Activated CD8-positive, alpha-beta memory T cell treated with anti-CD3 and anti-CD28 coated beads, Interleukin-2, amount 50 U/mL, for 1 hour (primary cell): ENCODE data around the gene NSMF.
"Not testable (repeated sequence)": the region's sequence is repeated elsewhere in the genome, so short reads cannot be mapped to it uniquely, and the experiment has no call there.

Experiments used
- DNase-seq: peaks from one replicate; pipeline ENCODE4 v3.0.0-alpha.2; 2020; ENCODE audit errors: extremely low read depth

NSMF gene

GRCh38 chr9:137475666-137476065 lies 16.5 kb upstream of the NSMF start:
- DNase-seq: no peak

DNA sequence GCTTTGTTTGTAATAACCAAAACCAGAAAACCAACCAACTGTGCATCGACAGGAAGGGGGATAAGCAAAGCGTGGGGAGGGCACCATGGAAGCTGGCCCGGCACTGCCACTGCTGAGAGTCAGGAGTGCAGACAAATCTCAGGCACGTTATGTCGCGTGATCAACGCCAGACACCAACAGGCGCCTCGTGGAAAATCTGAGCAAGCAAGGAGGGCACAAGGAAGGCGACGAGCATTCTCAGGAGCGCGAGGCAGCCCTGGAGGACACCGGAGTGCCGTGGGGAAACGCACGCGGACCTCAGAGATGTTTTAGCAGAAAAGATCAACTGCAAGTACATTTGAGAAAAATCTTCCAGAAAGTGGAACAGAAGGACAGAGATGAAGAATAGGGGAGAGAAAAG lies 15.1 kb upstream of the NSMF start:
- DNase-seq: no peak

DNA sequence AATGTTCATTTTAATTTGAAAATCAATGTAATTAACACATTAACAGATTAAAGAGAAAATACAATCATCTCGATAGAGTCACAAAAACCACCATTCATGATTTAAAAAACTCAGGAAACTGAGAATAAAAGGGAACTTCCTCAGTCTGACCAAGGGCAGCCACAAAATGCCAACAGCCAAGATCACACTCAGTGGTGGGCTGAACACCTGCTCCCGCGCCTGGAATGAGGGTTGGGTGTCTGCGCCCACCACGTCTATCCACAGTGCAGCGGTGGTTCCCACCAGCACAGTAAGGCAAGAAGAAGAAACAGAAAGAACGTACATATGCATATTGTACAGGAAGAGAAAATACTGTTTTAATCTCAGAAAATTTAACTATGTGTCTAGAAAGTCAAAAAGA lies 11.7 kb upstream of the NSMF start:
- no peak for DNase-seq

GRCh38 chr9:137467896-137468295 lies 8.8 kb upstream of the NSMF start:
- no peak for DNase-seq

- DNase-seq: no peak
Measured at GRCh38 chr9:137467161-137467581, 8.0 kb upstream of the NSMF start.

DNA sequence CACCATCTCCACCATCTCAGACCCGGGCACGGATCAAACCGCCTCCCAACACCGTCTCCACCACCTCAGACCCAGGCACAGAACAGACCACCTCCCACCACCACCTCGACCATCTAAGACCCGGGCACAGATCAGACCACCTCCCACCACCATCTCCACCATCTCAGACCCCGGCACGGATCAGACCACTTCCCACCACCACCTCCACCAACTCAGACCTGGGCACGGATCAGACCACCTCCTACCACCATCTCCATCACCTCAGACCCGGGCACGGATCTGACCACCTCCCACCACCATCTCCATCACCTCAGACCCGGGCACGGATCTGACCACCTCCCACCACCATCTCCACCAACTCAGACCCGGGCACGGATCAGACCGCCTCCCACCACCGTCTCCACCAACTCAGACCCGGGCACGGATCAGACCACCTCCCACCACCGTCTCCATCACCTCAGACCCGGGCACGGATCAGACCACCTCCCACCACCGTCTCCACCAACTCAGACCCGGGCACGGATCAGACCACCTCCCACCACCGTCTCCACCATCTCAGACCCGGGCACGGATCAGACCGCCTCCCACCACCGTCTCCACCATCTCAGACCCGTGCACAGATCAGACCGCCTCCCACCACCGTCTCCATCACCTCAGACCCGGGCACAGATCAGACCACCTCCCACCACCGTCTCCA lies 7.4 kb upstream of the NSMF start:
- not testable (repeated sequence) for DNase-seq

DNA sequence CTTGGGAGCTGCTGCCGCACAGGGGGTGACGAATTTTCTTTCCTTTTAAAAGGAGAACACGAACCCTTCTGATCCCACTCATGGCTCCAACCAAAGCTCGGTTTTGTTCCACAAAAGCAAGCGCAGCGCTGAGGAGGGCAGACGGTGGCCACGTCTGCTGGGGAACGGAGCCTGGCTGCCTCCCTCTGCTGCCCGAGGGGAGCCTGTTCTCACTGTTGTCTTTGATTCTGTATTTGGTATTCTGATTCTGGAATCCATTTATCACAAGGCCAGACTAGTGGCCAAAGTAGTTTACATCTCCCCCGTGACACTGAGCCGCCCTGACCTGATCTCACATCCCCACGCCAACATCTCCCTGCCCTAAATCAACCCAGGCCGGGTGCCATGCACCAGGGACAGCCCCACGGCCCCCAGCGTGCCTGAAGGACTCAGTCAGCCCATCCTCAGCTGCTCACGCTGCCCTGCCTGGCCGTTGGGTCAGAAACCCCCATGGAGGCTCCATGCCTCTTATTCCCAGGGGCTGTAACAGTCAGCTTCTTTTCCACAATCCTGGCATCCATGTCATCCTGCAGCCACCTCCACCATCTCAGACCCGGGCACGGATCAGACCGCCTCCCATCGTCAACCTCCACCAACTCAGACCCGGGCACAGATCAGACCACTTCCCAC lies 6.7 kb upstream of the NSMF start:
- DNase-seq: no peak

- DNase-seq: no peak
Measured at GRCh38 chr9:137465000-137465719, 6.0 kb upstream of the NSMF start.

GRCh38 chr9:137464291-137464999 lies 5.3 kb upstream of the NSMF start:
- no peak for DNase-seq

DNA sequence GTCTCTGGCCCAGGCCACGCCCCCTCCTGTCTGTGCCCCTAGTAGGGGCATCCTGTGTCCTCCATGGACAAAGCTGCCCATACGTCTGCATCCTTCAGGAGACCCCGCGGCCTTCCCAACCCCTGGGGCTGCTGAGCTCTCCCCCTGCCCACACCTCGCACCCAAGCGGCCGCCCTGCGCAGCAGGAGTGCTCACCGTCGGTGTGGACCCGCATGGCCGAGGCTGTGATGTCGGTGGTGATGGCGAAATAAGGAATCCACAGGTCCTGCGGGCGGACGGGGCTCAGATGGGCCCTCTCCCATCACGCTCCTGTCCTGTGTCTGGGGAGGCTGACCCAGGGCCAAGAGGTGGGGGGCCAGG lies 4.8 kb upstream of the NSMF start:
- no peak for DNase-seq

DNA sequence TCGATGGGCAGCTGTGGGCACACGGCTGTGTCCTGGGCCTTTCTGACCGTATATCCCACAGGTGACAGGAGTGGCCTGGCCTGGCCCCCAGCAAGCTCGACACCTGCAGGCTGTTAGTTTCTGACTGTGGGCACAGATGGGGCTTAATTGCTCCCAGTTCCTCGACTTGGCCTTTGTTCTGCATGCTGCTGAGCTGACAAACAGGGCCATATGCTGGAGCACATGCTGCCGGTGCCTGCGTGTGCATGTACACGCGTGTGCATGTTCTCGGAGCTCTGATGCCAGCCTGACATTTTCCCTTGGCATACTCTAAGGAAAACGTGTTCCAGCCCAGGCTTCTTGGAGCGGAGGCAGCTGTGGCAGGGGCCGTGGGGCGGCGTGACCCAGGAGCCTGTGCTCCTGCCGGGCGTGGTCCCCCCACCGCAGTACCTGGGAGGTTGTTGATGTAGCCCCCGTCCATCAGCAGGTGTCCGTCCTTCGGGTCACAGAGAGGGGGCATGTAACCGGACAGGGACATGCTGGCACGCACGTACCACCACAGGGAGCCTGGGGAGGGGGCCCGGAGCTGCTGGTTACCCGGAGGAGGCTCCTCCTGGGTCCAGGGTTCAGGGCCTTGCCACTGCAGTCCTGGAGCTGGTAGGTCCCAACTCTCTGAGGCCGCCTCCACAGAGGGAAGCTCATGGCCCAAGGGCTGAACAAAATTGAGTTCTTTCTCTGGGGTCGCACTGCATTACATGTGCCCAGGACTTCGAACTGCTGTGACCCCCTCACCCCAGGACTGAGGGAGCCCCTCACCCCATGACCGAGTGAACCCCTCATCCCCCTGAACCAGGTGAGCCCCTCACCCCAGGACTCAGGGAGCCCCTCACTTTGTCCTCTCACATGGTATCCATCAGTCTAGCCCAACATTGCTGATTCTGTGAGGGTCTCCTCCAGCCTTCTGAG lies 4.1 kb upstream of the NSMF start:
- DNase-seq: no peak

- DNase-seq: no peak
Measured at GRCh38 chr9:137462396-137462985, 3.4 kb upstream of the NSMF start.

GRCh38 chr9:137461663-137462395 lies 2.7 kb upstream of the NSMF start:
- DNase-seq: peak; percentile 81

DNA sequence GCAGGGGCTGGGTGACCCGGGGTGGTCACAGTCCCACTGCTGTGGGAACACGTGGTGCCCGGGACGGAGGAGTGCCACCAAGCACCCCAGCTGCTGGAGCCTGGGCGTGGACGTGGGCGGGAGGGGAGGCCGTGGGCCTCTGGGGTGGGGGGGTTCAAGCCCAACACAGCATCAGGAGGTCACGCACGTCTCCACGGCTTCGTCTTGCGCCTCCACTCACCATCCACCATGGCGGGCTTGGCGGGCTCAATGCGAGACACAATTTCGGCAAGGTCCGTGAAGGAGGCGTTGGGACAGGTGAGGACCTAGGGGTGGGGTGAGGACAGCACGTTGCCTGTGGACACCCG lies 2.2 kb upstream of the NSMF start:
- no peak for DNase-seq

GRCh38 chr9:137460363-137461315 lies 1.5 kb upstream of the NSMF start:
- no peak for DNase-seq

DNA sequence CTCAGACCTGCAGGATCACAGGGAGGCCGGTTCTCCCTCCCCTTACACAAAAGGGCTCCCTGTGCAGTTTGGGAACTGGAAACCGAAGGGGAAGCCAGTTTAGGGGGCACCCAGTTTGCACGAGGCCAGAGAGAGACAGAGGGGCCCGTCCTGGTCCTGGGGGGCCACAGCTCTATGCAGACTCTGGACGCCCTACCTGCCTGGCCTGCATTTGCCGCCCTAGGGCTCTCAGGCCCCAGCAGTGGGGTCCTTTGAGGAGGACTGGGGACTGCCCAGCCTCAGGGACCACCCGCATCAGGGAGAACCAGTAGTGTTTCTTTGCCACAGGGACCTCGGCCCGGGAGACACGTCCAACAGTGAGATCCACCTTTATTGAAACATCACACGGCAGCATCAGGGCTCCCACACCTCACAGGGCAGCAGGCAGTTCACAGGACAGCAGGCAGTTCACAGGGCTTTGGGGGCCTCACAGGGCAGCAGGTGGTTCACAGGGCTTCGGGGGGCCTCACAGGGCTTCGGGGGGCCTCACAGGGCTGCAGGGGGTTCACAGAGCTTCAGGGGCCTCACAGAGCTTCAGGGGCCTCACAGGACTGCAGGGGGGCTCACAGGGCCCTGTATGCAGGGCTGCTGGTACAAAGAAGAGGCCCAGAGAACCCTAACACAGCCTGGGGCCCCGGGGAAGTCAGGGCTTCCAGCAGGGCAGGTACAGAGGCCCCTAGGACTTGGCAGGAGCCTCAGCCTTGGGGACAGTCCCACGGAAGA lies 648 bp upstream of the NSMF start:
- DNase-seq: no peak

DNA sequence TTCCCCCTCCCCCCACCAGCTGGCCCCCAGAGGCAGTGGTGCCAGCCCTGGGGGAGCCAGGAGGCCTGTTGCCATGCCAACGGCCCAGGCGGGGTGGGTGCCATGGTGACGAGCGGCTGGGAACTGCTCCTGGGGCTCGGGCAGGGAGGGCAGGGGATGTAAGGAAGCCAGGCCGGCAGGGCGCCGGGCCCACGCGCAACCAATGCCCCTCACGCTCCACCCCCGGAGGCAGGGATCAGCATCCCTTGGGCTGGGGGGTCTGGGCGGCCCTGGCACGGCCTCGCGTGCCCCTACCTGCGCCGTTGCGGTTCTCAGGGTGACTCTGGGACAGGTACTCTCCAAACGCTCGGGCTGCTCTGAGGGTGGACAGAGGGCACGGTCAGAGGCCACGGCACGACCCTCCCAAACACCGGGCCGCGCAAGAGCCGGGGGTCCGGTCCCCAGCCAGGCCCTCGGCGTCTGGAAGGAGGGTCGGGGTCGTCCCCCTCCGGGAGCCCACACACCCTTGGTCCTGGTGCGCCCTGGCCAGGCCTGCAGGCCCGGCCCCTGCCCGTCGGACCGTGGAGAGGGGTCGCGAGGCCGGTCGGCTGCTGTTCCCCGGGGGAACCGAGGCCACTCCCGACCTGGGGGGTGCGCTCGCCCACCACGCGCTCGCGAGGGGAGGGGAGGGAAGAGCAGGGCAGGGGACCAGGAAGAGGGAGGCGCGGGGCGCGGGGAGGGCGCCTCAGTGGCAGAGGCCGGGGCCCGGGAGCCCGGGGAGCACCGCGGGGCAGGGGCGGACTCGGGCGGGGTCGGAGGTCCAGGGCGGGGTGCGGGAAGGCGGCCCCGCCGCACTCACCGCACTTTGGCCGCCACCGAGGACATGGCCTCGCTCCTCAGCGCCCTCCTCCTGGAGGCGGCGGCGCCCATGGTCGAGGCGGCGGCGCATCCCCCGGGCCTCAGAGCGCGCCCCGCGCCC lies 661 bp downstream of the NSMF start:
- no peak for DNase-seq
